Progenitor cell of endocrine pancreas (in vitro differentiated cells): Measurements from ENCODE around the gene CYFIP1. TPM values are rescaled to one million over a fixed set of nuclear protein-coding genes. Genes with fewer than 3 reads are reported as not detected.

Source experiments
- DNase-seq: peaks from one replicate; pipeline ENCODE4 v3.0.0; 2021; ENCODE audit warnings: low spot score; ENCODE audit not compliant: unreplicated experiment
- H3K27ac Mint-ChIP-seq: 2 replicates; pipeline ENCODE4 v1.8.0; 2021; ENCODE audit warnings: mild to moderate bottlenecking, moderate library complexity, mixed read lengths
- H3K27me3 Mint-ChIP-seq: 2 replicates; pipeline ENCODE4 v1.8.0; 2021; ENCODE audit warnings: mixed read lengths
- H3K36me3 Mint-ChIP-seq: 2 replicates; pipeline ENCODE4 v1.8.0; 2022; ENCODE audit warnings: mixed read lengths; ENCODE audit not compliant: insufficient read depth
- H3K4me1 Mint-ChIP-seq: 2 replicates; pipeline ENCODE4 v1.8.0; 2021; ENCODE audit warnings: low read depth, mixed read lengths
- H3K4me3 Mint-ChIP-seq: 2 replicates; pipeline ENCODE4 v1.8.0; 2021; ENCODE audit warnings: low read depth, mild to moderate bottlenecking, moderate library complexity, mixed read lengths
- H3K9me3 Mint-ChIP-seq: 2 replicates; pipeline ENCODE4 v1.8.0; 2021; ENCODE audit warnings: low read depth, mixed read lengths
- CTCF ChIP-seq: fragments of 200-600 bp; sonication (generic); IDR thresholded peaks from one replicate; pipeline ENCODE4 v1.5.0; 2021; ENCODE audit warnings: antibody characterized with exemption, mild to moderate bottlenecking; ENCODE audit not compliant: unreplicated experiment
- total RNA-seq: library from RNA; stranded (reverse); gene quantifications from 2 replicates; pipeline ENCODE4 v1.2.1, GENCODE V29; 2021

CYFIP1 gene
- total RNA-seq, 1 donor from 2014 or later = 175 TPM

GRCh38 chr15:22931784-22932536, 48.2 kb downstream of the CYFIP1 start:
- H3K9me3 Mint-ChIP-seq = no peaks in the 10 kb centered on the region
- no peaks in the 10 kb centered on the region for H3K27me3 Mint-ChIP-seq
- H3K4me1 Mint-ChIP-seq = peaks cover 2% of the 10 kb centered on the region
- no peak for DNase-seq
- H3K4me3 Mint-ChIP-seq = no peak overlapping the region
- no peak for TF ChIP-seq CTCF
- peaks cover 30% of the 10 kb centered on the region for H3K36me3 Mint-ChIP-seq
- no peak overlapping the region for H3K27ac Mint-ChIP-seq

GRCh38 chr15:22930782-22931484, 49.2 kb downstream of the CYFIP1 start:
- no peaks in the 10 kb centered on the region for H3K9me3 Mint-ChIP-seq
- H3K27ac Mint-ChIP-seq = no peak overlapping the region
- H3K36me3 Mint-ChIP-seq = peaks cover 29% of the 10 kb centered on the region
- no peaks in the 10 kb centered on the region for H3K27me3 Mint-ChIP-seq
- no peak overlapping the region for H3K4me3 Mint-ChIP-seq
- peaks cover 2% of the 10 kb centered on the region for H3K4me1 Mint-ChIP-seq
- TF ChIP-seq CTCF = no peak
- DNase-seq = no peak

- no peak for TF ChIP-seq CTCF
- Mint-ChIP-seq H3K36me3 (peaks cover 25% of the 10 kb centered on the region), H3K9me3 (no peaks in the 10 kb centered on the region), H3K27me3 (no peaks in the 10 kb centered on the region), H3K27ac (no peak overlapping the region), H3K4me3 (no peak overlapping the region), H3K4me1 (no peaks in the 10 kb centered on the region)
- DNase-seq = no peak
Observed at GRCh38 chr15:22927761-22928160, 52.4 kb downstream of the CYFIP1 start.

- no peaks in the 10 kb centered on the region for H3K27me3 Mint-ChIP-seq
- peaks cover 18% of the 10 kb centered on the region for H3K36me3 Mint-ChIP-seq
- no peak for DNase-seq
- H3K9me3 Mint-ChIP-seq = no peaks in the 10 kb centered on the region
- TF ChIP-seq CTCF = no peak
- no peak overlapping the region for H3K27ac Mint-ChIP-seq
- no peaks in the 10 kb centered on the region for H3K4me1 Mint-ChIP-seq
- H3K4me3 Mint-ChIP-seq = no peak overlapping the region
Observed at GRCh38 chr15:22925875-22926274, 54.3 kb downstream of the CYFIP1 start.

GRCh38 chr15:22922003-22922402, 58.2 kb downstream of the CYFIP1 start:
- Mint-ChIP-seq H3K36me3 (peaks cover 24% of the 10 kb centered on the region), H3K4me3 (no peak overlapping the region), H3K27me3 (no peaks in the 10 kb centered on the region), H3K9me3 (no peaks in the 10 kb centered on the region), H3K4me1 (no peaks in the 10 kb centered on the region), H3K27ac (no peak overlapping the region)
- no peak for DNase-seq
- no peak for TF ChIP-seq CTCF
